Activated CD8-positive, alpha-beta memory T cell treated with anti-CD3 and anti-CD28 coated beads, Interleukin-2, amount 50 U/mL, for 48 hours (primary cell): ENCODE data around the gene IL16.
"Not testable (repeated sequence)": the region's sequence is repeated elsewhere in the genome, so short reads cannot be mapped to it uniquely, and the experiment has no call there.

Experiments
- DNase-seq: peaks from one replicate; pipeline ENCODE4 v3.0.0-alpha.2; 2020

IL16 gene

GRCh38 chr15:81196576-81197254, at the start of gene IL16:
IL16 (plus strand) TSS chr15:81196879; CDS start chr15:81225400, 28,521 bp downstream.
- no peak for DNase-seq

DNA sequence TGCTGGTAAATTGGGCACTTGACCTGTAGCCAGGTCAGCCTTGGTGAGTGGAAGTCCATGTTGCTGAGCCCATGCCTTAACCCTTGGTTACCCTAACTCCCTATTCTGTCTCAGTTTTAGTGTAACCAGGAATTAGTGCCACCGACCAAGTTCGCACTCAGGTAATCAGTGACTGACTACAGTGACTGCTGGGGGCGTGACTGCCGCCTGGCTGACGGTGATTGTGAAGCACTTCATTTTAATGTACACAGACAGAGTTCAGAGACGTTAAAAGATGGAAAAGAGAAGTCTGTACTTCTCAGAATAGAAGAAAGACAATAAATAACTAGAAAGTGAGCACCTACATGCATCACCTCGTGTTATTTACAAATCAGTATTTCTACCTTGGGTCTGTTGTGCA, 45.3 kb upstream of the IL16 start:
- no peak for DNase-seq

- no peak for DNase-seq
Observed at GRCh38 chr15:81152339-81152738, 44.3 kb upstream of the IL16 start.

- no peak for DNase-seq
Observed at GRCh38 chr15:81152799-81153198, 43.9 kb upstream of the IL16 start.

DNA sequence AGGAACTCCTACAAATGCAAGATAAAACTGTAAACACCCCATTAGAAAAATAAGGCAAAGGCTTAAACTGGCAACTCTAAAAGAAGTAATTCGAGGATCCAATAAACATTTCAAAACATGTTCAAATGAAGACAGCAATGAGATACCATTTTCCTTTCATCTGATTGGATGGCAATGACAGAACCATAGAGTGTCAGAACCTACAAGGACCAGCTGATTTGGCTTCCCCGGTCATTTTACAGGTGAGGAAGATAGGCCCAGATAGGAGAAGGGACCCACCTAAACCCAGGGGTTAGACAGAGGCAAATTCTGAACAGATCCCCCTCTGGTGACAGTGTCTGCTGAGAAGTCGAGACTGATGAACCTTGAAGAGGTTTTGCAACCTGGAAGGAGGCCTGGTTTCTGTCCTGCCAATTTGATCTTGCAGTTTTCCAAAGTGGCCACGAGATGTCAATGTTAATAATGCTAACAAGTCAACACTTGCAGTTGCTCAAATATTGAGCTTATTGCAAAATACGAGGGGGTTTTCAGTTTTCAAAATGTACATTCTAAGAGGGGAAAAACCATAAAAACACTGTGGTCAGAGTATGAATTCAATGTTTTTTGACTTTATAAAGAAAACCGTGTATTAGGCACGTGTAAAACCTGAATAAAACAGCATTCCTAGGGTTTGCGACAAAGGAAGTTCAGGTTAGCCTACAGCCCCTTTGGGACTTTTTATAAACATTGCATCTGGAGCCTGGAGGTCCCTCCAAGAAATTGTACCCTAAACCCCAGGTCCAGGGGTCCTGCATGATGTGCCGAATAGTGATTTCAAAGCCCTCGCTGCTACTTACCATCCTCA, 41.1 kb upstream of the IL16 start:
- DNase-seq, result no peak

GRCh38 chr15:81156324-81156723, 40.4 kb upstream of the IL16 start:
- no peak for DNase-seq

- DNase-seq, result no peak
Observed at GRCh38 chr15:81157195-81157938, 39.3 kb upstream of the IL16 start.

GRCh38 chr15:81157939-81158223, 38.8 kb upstream of the IL16 start:
- no peak for DNase-seq

DNA sequence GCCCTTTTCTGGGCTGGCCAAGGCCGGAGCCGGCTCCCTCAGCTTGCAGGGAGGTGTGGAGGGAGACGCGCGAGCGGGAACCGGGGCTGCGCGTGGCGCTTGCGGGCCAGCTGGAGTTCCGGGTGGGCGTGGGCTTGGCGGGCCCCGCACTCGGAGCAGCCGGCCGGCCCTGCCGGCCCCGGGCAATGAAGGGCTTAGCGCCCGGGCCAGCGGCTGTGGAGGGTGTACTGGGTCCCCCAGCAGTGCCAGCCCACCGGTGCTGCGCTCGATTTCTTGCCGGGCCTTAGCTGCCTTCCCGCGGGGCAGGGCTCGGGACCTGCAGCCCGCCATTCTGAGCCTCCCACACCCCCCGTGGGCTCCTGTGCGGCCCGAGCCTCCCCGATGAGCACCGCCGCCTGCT, 38.1 kb upstream of the IL16 start:
- DNase-seq, result not testable (repeated sequence)

- DNase-seq, result no peak
Observed at GRCh38 chr15:81160312-81161159, 36.1 kb upstream of the IL16 start.

DNA sequence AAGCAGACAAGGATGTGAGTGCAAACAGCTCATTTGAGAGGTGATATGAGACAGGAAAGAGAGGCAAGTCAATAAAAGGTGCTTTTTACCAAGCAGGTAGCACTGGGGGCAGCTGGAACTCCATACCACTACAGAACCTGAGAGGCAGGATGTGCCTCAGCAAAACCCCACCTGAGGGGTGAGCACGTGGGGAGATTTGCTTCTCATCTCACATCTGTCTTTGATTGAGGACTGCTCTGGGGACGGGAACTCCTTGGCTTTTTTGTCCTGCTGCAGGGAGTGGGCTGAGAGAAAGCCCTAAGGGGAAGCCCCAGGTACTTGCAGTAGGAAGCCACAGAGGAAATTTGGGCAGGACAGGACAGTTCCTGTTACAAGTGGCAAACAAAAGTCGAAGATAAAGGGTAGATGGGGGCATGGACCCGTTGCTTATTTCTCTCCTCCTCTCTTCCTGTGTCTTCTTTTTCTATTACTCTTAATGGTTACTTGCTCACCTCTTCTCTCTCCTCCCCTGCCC, 35.5 kb upstream of the IL16 start:
- DNase-seq, result no peak

DNA sequence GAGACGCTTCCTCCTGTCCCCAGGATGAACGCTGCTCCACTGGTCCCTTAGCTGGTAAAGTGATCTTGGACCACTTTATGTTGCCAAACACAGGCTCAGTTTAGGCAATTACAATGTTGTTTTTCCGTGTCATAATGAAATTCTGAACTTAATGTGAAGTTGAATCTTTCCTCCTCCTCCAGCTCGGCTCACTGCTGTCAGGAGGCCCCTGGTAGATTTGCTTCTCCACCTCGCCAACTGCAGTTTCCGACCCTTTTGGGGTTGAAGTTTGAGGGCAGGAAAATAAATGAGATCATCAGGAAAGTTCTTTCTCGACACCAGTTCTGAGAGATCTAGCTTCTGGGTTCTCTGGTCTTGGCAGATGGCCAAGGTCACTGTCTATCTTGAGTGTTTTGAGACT, 34.8 kb upstream of the IL16 start:
- no peak for DNase-seq

- no peak for DNase-seq
Observed at GRCh38 chr15:81163961-81164800, 32.5 kb upstream of the IL16 start.

- DNase-seq, result no peak
Observed at GRCh38 chr15:81165535-81165934, 31.1 kb upstream of the IL16 start.

GRCh38 chr15:81166636-81167305, 29.9 kb upstream of the IL16 start:
- no peak for DNase-seq

- no peak for DNase-seq
Observed at GRCh38 chr15:81168131-81168526, 28.6 kb upstream of the IL16 start.

GRCh38 chr15:81168644-81169043, 28.0 kb upstream of the IL16 start:
- no peak for DNase-seq

- no peak for DNase-seq
Observed at GRCh38 chr15:81170511-81170910, 26.2 kb upstream of the IL16 start.

GRCh38 chr15:81171286-81171685, 25.4 kb upstream of the IL16 start:
- no peak for DNase-seq

- DNase-seq, result no peak
Observed at GRCh38 chr15:81174125-81174791, 22.4 kb upstream of the IL16 start.
